ENCODE results near the gene DMRTC1.
"Not testable (repeated sequence)": the region's sequence is repeated elsewhere in the genome, so short reads cannot be mapped to it uniquely, and the experiment has no call there.

Gene DMRTC1

GRCh38 chrX:72943819-72944169 is at the start of gene DMRTC1:
Gene DMRTC1, minus strand, starts transcription at chrX:72943837. Its CDS starts 68,143 bp downstream, at chrX:72875694.
- DNase-seq (ENCODE audit: low read depth in 2 of 2): not testable (repeated sequence)

GRCh38 chrX:72980894-72981469 is 37.3 kb upstream of the DMRTC1 start:
- not testable (repeated sequence) for DNase-seq (ENCODE audit: low read depth in 2 of 2)

- not testable (repeated sequence) for DNase-seq (ENCODE audit: low read depth in 2 of 2)
These were observed 31.2 kb upstream of the DMRTC1 start for GRCh38 chrX:72974885-72975284.

- not testable (repeated sequence) for DNase-seq (ENCODE audit: low read depth in 2 of 2)
These were observed 28.2 kb upstream of the DMRTC1 start for GRCh38 chrX:72971859-72972258.

GRCh38 chrX:72959971-72960370 is 16.3 kb upstream of the DMRTC1 start:
- DNase-seq (ENCODE audit: low read depth in 2 of 2): not testable (repeated sequence)

GRCh38 chrX:72943035-72943818 is 410 bp downstream of the DMRTC1 start:
- DNase-seq (ENCODE audit: low read depth in 2 of 2): not testable (repeated sequence)

- DNase-seq (ENCODE audit: low read depth in 2 of 2): not testable (repeated sequence)
These were observed 1.4 kb downstream of the DMRTC1 start for GRCh38 chrX:72942272-72942671.

GRCh38 chrX:72937906-72938305 is 5.7 kb downstream of the DMRTC1 start, which contains the start of gene FAM236A:
Gene FAM236A, plus strand, starts transcription at chrX:72938206. Its CDS starts 57 bp downstream, at chrX:72938263.
- DNase-seq (ENCODE audit: low read depth in 2 of 2): not testable (repeated sequence)

- DNase-seq (ENCODE audit: low read depth in 2 of 2): not testable (repeated sequence)
These were observed 6.7 kb downstream of the DMRTC1 start for GRCh38 chrX:72936882-72937455.

GRCh38 chrX:72936455-72936854 is 7.2 kb downstream of the DMRTC1 start:
- not testable (repeated sequence) for DNase-seq (ENCODE audit: low read depth in 2 of 2)

GRCh38 chrX:72932283-72932682 is 11.4 kb downstream of the DMRTC1 start:
- DNase-seq (ENCODE audit: low read depth in 2 of 2): not testable (repeated sequence)

- DNase-seq (ENCODE audit: low read depth in 2 of 2): not testable (repeated sequence)
These were observed 27.5 kb downstream of the DMRTC1 start for GRCh38 chrX:72916096-72916495.

- not testable (repeated sequence) for DNase-seq (ENCODE audit: low read depth in 2 of 2)
These were observed 31.3 kb downstream of the DMRTC1 start, which contains the start of gene FAM236C for GRCh38 chrX:72912315-72912714. Gene FAM236C, plus strand, starts transcription at chrX:72912615. Its CDS starts 100 bp downstream, at chrX:72912715.

- DNase-seq (ENCODE audit: low read depth in 2 of 2): not testable (repeated sequence)
These were observed 53.9 kb downstream of the DMRTC1 start for GRCh38 chrX:72889740-72890139.

- not testable (repeated sequence) for DNase-seq (ENCODE audit: low read depth in 2 of 2)
These were observed 60.7 kb downstream of the DMRTC1 start for GRCh38 chrX:72882898-72883297.

- DNase-seq (ENCODE audit: low read depth in 2 of 2): not testable (repeated sequence)
These were observed 106.1 kb downstream of the DMRTC1 start for GRCh38 chrX:72837532-72837931.

GRCh38 chrX:72830701-72831100 is 112.9 kb downstream of the DMRTC1 start:
- DNase-seq (ENCODE audit: low read depth in 2 of 2): not testable (repeated sequence)
